DND-41 (cell line): ENCODE results near the gene RHBDD1.
A peak's percentile ranks its signal among the peaks of the same experiment; 100 is the strongest.

Experiments used
- ATAC-seq: fragments of 200-7000 bp; cut with Tn5 transposase; 3 replicates; pipeline ENCODE4 v1.9.1; 2021; ENCODE audit warnings: low read depth; ENCODE audit not compliant: insufficient read depth
- DNase-seq: peaks from one replicate; pipeline ENCODE4 v3.0.0-alpha.2; 2020
- H2AFZ ChIP-seq: 2 replicates; pipeline ENCODE4 v1.6.0; 2012; ENCODE audit warnings: low read depth, low read length
- H3K27ac ChIP-seq: 2 replicates; pipeline ENCODE4 v1.5.1; 2012; ENCODE audit warnings: low read length, inconsistent platforms
- H3K27me3 ChIP-seq: fragments of 200-600 bp; sonication (generic); 2 replicates; pipeline ENCODE4 v1.6.0; 2012; ENCODE audit warnings: low read length, mild to moderate bottlenecking, inconsistent platforms; ENCODE audit not compliant: insufficient read depth, poor library complexity
- H3K36me3 ChIP-seq: 2 replicates; pipeline ENCODE4 v1.5.1; 2012; ENCODE audit warnings: low read length, inconsistent platforms; ENCODE audit not compliant: insufficient read depth
- H3K4me1 ChIP-seq: 2 replicates; pipeline ENCODE4 v1.5.1; 2012; ENCODE audit warnings: mild to moderate bottlenecking, low read length; ENCODE audit not compliant: insufficient read depth
- H3K4me2 ChIP-seq: 2 replicates; pipeline ENCODE4 v1.6.0; 2012; ENCODE audit warnings: mild to moderate bottlenecking, moderate library complexity, low read length, inconsistent platforms; ENCODE audit not compliant: insufficient read depth
- H3K4me3 ChIP-seq, 2 experiments: fragments of 200-600 bp in 1 of 2; shearing (Covaris generic) in 1 of 2; 2 replicates each; pipeline ENCODE4 v1.5.1; 2012 to 2016; ENCODE audit warnings: inconsistent platforms in 2 of 2, low read length in 2 of 2, mild to moderate bottlenecking in 2 of 2, low read depth in 1 of 2, moderate library complexity in 1 of 2
- H3K79me2 ChIP-seq: 2 replicates; pipeline ENCODE4 v1.6.0; 2012; ENCODE audit warnings: low read length, inconsistent platforms; ENCODE audit not compliant: insufficient read depth
- H3K9ac ChIP-seq: 2 replicates; pipeline ENCODE4 v1.6.0; 2012; ENCODE audit warnings: low read depth, mild to moderate bottlenecking, inconsistent platforms, low read length, moderate library complexity
- H3K9me3 ChIP-seq: 2 replicates; pipeline ENCODE4 v1.5.1; 2012; ENCODE audit warnings: low read length, moderate library complexity, mild to moderate bottlenecking, inconsistent platforms; ENCODE audit not compliant: insufficient read depth, severe bottlenecking
- H4K20me1 ChIP-seq: 2 replicates; pipeline ENCODE4 v1.6.0; 2012; ENCODE audit warnings: low read length; ENCODE audit not compliant: insufficient read depth
- EZH2 ChIP-seq: IDR thresholded peaks from 3 replicates; pipeline ENCODE4 v1.6.1; 2012; ENCODE audit warnings: borderline replicate concordance, low read depth, mild to moderate bottlenecking, moderate library complexity, low read length, inconsistent platforms; ENCODE audit not compliant: severe bottlenecking
- TF ChIP-seq, protein P1 (sequence below): IDR thresholded peaks from 2 replicates; pipeline ENCODE4 v1.5.1; 2012; ENCODE audit warnings: borderline replicate concordance, low read length, moderate library complexity, mild to moderate bottlenecking; ENCODE audit not compliant: poor library complexity, severe bottlenecking; ENCODE audit errors: extremely low read depth

The RHBDD1 gene

DNA sequence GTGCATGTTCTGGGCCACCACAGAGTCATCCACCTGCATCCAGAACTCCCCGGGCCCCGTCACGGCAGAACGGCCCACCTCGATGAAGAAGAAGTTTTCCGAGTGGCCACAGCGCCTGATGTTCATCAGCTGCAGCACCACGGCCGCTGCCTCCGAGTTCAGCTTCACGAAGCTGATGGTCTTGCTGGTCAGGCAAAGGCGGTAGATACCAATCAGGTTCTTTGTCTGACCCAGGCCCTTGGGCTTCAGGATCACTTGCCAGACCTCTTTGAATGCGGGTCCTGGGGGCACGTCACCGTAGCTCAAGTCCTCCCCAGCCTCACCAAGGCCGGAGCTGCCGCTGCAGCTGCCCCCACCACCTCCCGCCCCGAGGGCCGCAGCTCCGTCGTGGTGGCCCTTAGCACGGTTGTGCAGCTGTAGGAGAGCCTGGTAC, 37.8 kb upstream of the RHBDD1 start:
- H3K9me3 ChIP-seq: no peaks in the 10 kb centered on the region
- H3K27me3 ChIP-seq: no peaks in the 10 kb centered on the region
- peaks cover 85% of the 10 kb centered on the region for H3K4me1 ChIP-seq
- no peak overlapping the region for H3K27ac ChIP-seq
- H4K20me1 ChIP-seq: 0 out of 2 replicates have a peak, but pooled peaks cover 9% of the 10 kb centered on the region
- H3K79me2 ChIP-seq: peaks cover 21% of the 10 kb centered on the region
- no peak overlapping the region for H3K4me3 ChIP-seq
- H3K9ac ChIP-seq: peak overlapping the region; percentile 81; the same call in 1 of the 2 replicates
- ATAC-seq: no peak
- peak overlapping the region; percentile 84 for H3K4me2 ChIP-seq
- H3K36me3 ChIP-seq: peaks cover 8% of the 10 kb centered on the region; the same call in 1 of the 2 replicates
- TF ChIP-seq EZH2: no peak
- TF ChIP-seq, protein P1, sequence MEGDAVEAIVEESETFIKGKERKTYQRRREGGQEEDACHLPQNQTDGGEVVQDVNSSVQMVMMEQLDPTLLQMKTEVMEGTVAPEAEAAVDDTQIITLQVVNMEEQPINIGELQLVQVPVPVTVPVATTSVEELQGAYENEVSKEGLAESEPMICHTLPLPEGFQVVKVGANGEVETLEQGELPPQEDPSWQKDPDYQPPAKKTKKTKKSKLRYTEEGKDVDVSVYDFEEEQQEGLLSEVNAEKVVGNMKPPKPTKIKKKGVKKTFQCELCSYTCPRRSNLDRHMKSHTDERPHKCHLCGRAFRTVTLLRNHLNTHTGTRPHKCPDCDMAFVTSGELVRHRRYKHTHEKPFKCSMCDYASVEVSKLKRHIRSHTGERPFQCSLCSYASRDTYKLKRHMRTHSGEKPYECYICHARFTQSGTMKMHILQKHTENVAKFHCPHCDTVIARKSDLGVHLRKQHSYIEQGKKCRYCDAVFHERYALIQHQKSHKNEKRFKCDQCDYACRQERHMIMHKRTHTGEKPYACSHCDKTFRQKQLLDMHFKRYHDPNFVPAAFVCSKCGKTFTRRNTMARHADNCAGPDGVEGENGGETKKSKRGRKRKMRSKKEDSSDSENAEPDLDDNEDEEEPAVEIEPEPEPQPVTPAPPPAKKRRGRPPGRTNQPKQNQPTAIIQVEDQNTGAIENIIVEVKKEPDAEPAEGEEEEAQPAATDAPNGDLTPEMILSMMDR: no peak
- H2AFZ ChIP-seq: no peak overlapping the region
- no peak for DNase-seq

- Histone ChIP-seq H3K4me1 (peaks cover 84% of the 10 kb centered on the region), H3K79me2 (peaks cover 21% of the 10 kb centered on the region), H3K9ac (peak overlapping the region; percentile 81), H3K9me3 (no peaks in the 10 kb centered on the region), H3K36me3 (peaks cover 8% of the 10 kb centered on the region; the same call in 1 of the 2 replicates), H3K4me3 (peak overlapping the region; percentile 48 to 77; a peak in 3 of 4 replicates), H3K27ac (peak overlapping the region; percentile 91), H2AFZ (peak overlapping the region; percentile 94), H3K4me2 (peak overlapping the region; percentile 84), H3K27me3 (no peaks in the 10 kb centered on the region), H4K20me1 (0 out of 2 replicates have a peak, but pooled peaks cover 9% of the 10 kb centered on the region)
- no peak for TF ChIP-seq EZH2
- TF ChIP-seq, protein P1: no peak
- DNase-seq (no peak), ATAC-seq (no peak)
Measured at GRCh38 chr2:226798422-226799210, 37.2 kb upstream of the RHBDD1 start.

DNA sequence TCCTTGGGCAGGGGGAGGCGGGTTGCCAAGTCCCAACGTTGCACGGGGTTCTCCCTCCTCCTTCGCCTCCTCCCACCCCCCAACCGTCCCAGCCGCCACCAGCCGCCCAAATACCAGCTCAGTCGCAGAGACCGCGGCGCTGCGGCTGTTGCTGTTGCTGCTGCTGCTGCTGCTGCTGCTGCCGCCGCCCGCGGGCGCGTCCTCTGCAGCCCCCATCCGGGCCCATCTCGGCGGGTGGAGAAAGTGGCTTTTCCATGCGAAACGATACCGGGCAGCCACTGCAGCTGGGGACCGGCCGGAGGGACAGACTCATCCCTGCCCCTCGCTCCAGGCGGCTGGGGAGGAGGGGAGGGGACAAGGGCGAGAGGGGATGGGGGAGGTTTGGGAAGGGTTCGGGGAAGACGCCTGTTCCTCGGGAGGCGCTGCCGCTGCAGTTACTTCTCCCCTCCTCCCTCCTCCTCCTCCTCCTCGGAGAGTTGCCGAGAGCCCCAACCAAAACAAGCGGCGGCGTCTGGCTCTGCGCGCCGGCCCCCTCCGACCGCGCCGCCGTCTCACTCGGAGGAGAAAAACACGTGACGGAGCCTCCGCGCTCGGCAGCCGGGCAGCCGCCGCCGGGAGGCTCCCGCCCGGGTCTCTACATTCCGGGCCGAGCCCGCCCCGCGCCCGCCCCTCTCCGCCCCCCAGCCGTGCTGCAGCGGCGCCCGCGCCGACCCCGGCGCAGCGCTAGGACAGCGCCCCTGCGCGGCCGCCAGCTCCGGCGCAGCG, 36.5 kb upstream of the RHBDD1 start, which contains the start of gene IRS1:
Gene IRS1 (minus strand): TSS at position 610 of the 765 bp plus-strand sequence. CDS start 1,082 bp downstream, outside the sequence.
- Histone ChIP-seq H3K27ac (peak within 1 kb of the TSS; percentile 91), H3K27me3 (no peaks in the 10 kb centered on the region), H3K4me2 (peak within 1 kb of the TSS; percentile 84), H4K20me1 (0 out of 2 replicates have a peak, but pooled peaks cover 9% of the 10 kb centered on the region), H3K4me1 (peaks cover 76% of the 10 kb centered on the region), H3K4me3 (peak within 1 kb of the TSS; percentile 48 to 77; a peak in 3 of 4 replicates), H3K36me3 (peaks cover 8% of the 10 kb centered on the region; the same call in 1 of the 2 replicates), H2AFZ (peak within 1 kb of the TSS; percentile 94), H3K9me3 (no peaks in the 10 kb centered on the region), H3K9ac (peak within 1 kb of the TSS; percentile 81), H3K79me2 (peaks cover 21% of the 10 kb centered on the region)
- ATAC-seq (peak; percentile 75), DNase-seq (peak; percentile 81)
- TF ChIP-seq, protein P1: no peak
- no peak for TF ChIP-seq EZH2
